Gastrocnemius medialis (tissue), 4 donors: Measurements from ENCODE around the gene TMED1. TPM values are rescaled to one million over a fixed set of nuclear protein-coding genes. Genes with fewer than 3 reads are reported as not detected.

Experiments used
- ATAC-seq, 2 donors: fragments of 150-250 bp; one replicate each; pipeline ENCODE4 v1.9.1; 2016
- DNase-seq, 2 donors: peaks; one replicate each; pipeline ENCODE4 v3.0.0-alpha.2; 2019
- H3K27ac ChIP-seq, 4 donors: fragments of 200-600 bp; sonication (generic); 1 replicate in 1 of 4; 2 replicates in 3 of 4; pipeline ENCODE4 v1.5.1; 2016 to 2018; ENCODE audit warnings: mild to moderate bottlenecking in 2 of 4, moderate library complexity in 1 of 4
- H3K27me3 ChIP-seq, 3 donors: fragments of 200-600 bp; sonication (generic) in 2 of 3; 1 replicate in 1 of 3; 2 replicates in 2 of 3; pipeline versions ENCODE4 v1.5.1 to v1.6.0; 2016 to 2019; ENCODE audit warnings: mild to moderate bottlenecking in 1 of 3, moderate library complexity in 1 of 3
- H3K36me3 ChIP-seq, 2 donors: fragments of 200-600 bp; sonication (generic) in 1 of 2; one replicate each; pipeline ENCODE4 v1.5.1; 2017 to 2018
- H3K4me1 ChIP-seq, 2 donors: fragments of 200-600 bp; sonication (generic) in 1 of 2; one replicate each; pipeline ENCODE4 v1.5.1; 2016 to 2017; ENCODE audit warnings: mild to moderate bottlenecking in 2 of 2
- H3K4me3 ChIP-seq, 4 donors: fragments of 200-600 bp; sonication (generic) in 3 of 4; 1 replicate in 1 of 4; 2 replicates in 3 of 4; pipeline ENCODE4 v1.5.1; 2016 to 2019; ENCODE audit warnings: mild to moderate bottlenecking in 2 of 4
- H3K9me3 ChIP-seq, 3 donors: fragments of 200-600 bp; sonication (generic) in 2 of 3; 1 replicate in 1 of 3; 2 replicates in 2 of 3; pipeline ENCODE4 v1.5.1; 2016 to 2019
- CTCF ChIP-seq, 5 experiments: fragments of 450-650 bp in 3 of 5; fragments of 200-600 bp in 2 of 5; sonication (generic) in 2 of 5; IDR thresholded peaks in 4 of 5; conservative IDR thresholded peaks in 1 of 5; 1 replicate in 4 of 5; 2 replicates in 1 of 5; pipeline ENCODE4 v1.5.1; 2016 to 2019; ENCODE audit warnings: antibody characterized with exemption in 5 of 5, mild to moderate bottlenecking in 3 of 5, moderate library complexity in 3 of 5
- POLR2A ChIP-seq, 2 donors: fragments of 450-650 bp; IDR thresholded peaks; one replicate each; pipeline ENCODE4 v1.6.1; 2017; ENCODE audit warnings: antibody characterized with exemption in 2 of 2, mild to moderate bottlenecking in 2 of 2, moderate library complexity in 2 of 2
- in situ Hi-C, 4 donors: fragments of 200-750 bp; cut with MboI; loops; one replicate each; pipeline versions ENCODE4 v1.15.0 to v1.8.0; 2017; ENCODE audit warnings: low sequenced_read_pairs in 4 of 4
- intact Hi-C: fragments of 100-400 bp; cut with DNase I; formaldehyde crosslinking; loops from one replicate; pipeline ENCODE4 v1.15.1; 2023; ENCODE audit warnings: low total_unique reads
- total RNA-seq, 4 donors: library from RNA; depleted of rRNA; stranded (reverse); fragments of >200 nt; gene quantifications; one replicate each; pipeline versions ENCODE4 v1.1.0 to v1.2.3, GENCODE V29; 2016

The TMED1 gene
- total RNA-seq, 4 donors from 2014 or later: 33.0 to 90.0 (median 57.1) TPM

GRCh38 chr19:10796653-10797052 lies 39.4 kb downstream of the TMED1 start:
- DNase-seq: no peak
- no peaks in the 10 kb centered on the region for H3K9me3 ChIP-seq
- no peaks in the 10 kb centered on the region for H3K4me1 ChIP-seq
- no peak for ATAC-seq
- in situ Hi-C loops: no loop called here
- H3K4me3 ChIP-seq: no peak overlapping the region
- no peaks in the 10 kb centered on the region for H3K27me3 ChIP-seq
- H3K27ac ChIP-seq: no peak overlapping the region
- no peak for TF ChIP-seq CTCF (IDR thresholded peaks at IDR 0.05 in 4 of 5, conservative IDR thresholded peaks at IDR 0.05 in 1 of 5)
- TF ChIP-seq POLR2A (IDR thresholded peaks at IDR 0.05): no peak
- H3K36me3 ChIP-seq: peaks cover 0 to 89% of the 10 kb centered on the region in 2 donors
- intact Hi-C loops: no loop called here

- DNase-seq (no peak), ATAC-seq (no peak)
- H3K27ac ChIP-seq: no peak overlapping the region
- TF ChIP-seq CTCF (IDR thresholded peaks at IDR 0.05 in 4 of 5, conservative IDR thresholded peaks at IDR 0.05 in 1 of 5) (no peak), POLR2A (IDR thresholded peaks at IDR 0.05) (no peak)
- H3K4me3 ChIP-seq: no peak overlapping the region
- no peaks in the 10 kb centered on the region for H3K9me3 ChIP-seq
- in situ Hi-C loops (no loop called here), intact Hi-C loops (no loop called here)
- H3K27me3 ChIP-seq: no peaks in the 10 kb centered on the region
- peaks cover 5 to 91% of the 10 kb centered on the region in 2 donors for H3K36me3 ChIP-seq
- H3K4me1 ChIP-seq: no peaks in the 10 kb centered on the region
Measured at GRCh38 chr19:10789866-10790265, 46.1 kb downstream of the TMED1 start.

GRCh38 chr19:10788146-10788545 lies 47.9 kb downstream of the TMED1 start:
- Histone ChIP-seq H3K27me3 (no peaks in the 10 kb centered on the region), H3K9me3 (no peaks in the 10 kb centered on the region), H3K27ac (no peak overlapping the region), H3K36me3 (peaks cover 5 to 89% of the 10 kb centered on the region in 2 donors), H3K4me1 (no peaks in the 10 kb centered on the region), H3K4me3 (no peak overlapping the region)
- no peak for TF ChIP-seq POLR2A (IDR thresholded peaks at IDR 0.05)
- TF ChIP-seq CTCF (IDR thresholded peaks at IDR 0.05 in 4 of 5, conservative IDR thresholded peaks at IDR 0.05 in 1 of 5): no peak
- ATAC-seq: no peak
- no peak for DNase-seq
- in situ Hi-C loops: no loop called here
- intact Hi-C loops: no loop called here

- no peaks in the 10 kb centered on the region for H3K27me3 ChIP-seq
- TF ChIP-seq POLR2A (IDR thresholded peaks at IDR 0.05) (no peak), CTCF (IDR thresholded peaks at IDR 0.05 in 4 of 5, conservative IDR thresholded peaks at IDR 0.05 in 1 of 5) (no peak)
- no peak overlapping the region for H3K4me3 ChIP-seq
- DNase-seq: peak; percentile 14 to 40
- H3K4me1 ChIP-seq: peaks cover 4 to 7% of the 10 kb centered on the region in 2 donors
- ATAC-seq: no peak
- intact Hi-C loops (no loop called here), in situ Hi-C loops (no loop called here)
- H3K27ac ChIP-seq: no peak overlapping the region
- peaks cover 5 to 78% of the 10 kb centered on the region in 2 donors for H3K36me3 ChIP-seq
- no peaks in the 10 kb centered on the region for H3K9me3 ChIP-seq
Measured at GRCh38 chr19:10784257-10784656, 51.8 kb downstream of the TMED1 start.

GRCh38 chr19:10782795-10783194 lies 53.2 kb downstream of the TMED1 start:
- ATAC-seq (no peak), DNase-seq (no peak)
- peaks cover 4 to 7% of the 10 kb centered on the region in 2 donors for H3K4me1 ChIP-seq
- intact Hi-C loops: no loop called here
- in situ Hi-C loops: no loop called here
- H3K27me3 ChIP-seq: no peaks in the 10 kb centered on the region
- H3K27ac ChIP-seq: no peak overlapping the region
- no peaks in the 10 kb centered on the region for H3K9me3 ChIP-seq
- no peak overlapping the region for H3K4me3 ChIP-seq
- peaks cover 5 to 74% of the 10 kb centered on the region in 2 donors for H3K36me3 ChIP-seq
- TF ChIP-seq CTCF (IDR thresholded peaks at IDR 0.05 in 4 of 5, conservative IDR thresholded peaks at IDR 0.05 in 1 of 5) (no peak), POLR2A (IDR thresholded peaks at IDR 0.05) (no peak)
